K562 (cell line): ENCODE results near the gene CUL9. TPM values are rescaled to one million over a fixed set of nuclear protein-coding genes. Genes with fewer than 3 reads are reported as not detected.
A peak's percentile ranks its signal among the peaks of the same experiment; 100 is the strongest.

Source experiments
- ARID2 ChIP-seq: fragments of 450-650 bp; IDR thresholded peaks from 2 replicates; pipeline ENCODE4 v1.6.1; 2017; ENCODE audit warnings: antibody characterized with exemption, mild to moderate bottlenecking
- ERF ChIP-seq: fragments of 450-650 bp; formaldehyde crosslinking; IDR thresholded peaks from 2 replicates; pipeline ENCODE4 v1.4.0; 2020; ENCODE audit warnings: mild to moderate bottlenecking, mixed read lengths
- FOXK2 ChIP-seq, 2 experiments: fragments of 450-650 bp; IDR thresholded peaks in 1 of 2; conservative IDR thresholded peaks in 1 of 2; 2 replicates each; pipeline ENCODE4 v1.6.1; 2016; ENCODE audit warnings: low read depth in 2 of 2, mild to moderate bottlenecking in 1 of 2
- HLTF ChIP-seq: fragments of 450-650 bp; IDR thresholded peaks from 2 replicates; pipeline ENCODE4 v1.6.1; 2016
- LARP7 ChIP-seq: fragments of 450-650 bp; IDR thresholded peaks from 2 replicates; pipeline ENCODE4 v1.6.1; 2016
- MXD1 ChIP-seq: fragments of 250-450 bp; sonication (Bioruptor Pico); IDR thresholded peaks from 2 replicates; pipeline ENCODE4 v1.8.0; 2021; ENCODE audit warnings: borderline replicate concordance, mild to moderate bottlenecking, moderate library complexity; ENCODE audit not compliant: poor library complexity, severe bottlenecking
- NFRKB ChIP-seq: fragments of 450-650 bp; IDR thresholded peaks from 2 replicates; pipeline ENCODE4 v1.6.1; 2016; ENCODE audit warnings: low read depth
- PHB2 ChIP-seq: fragments of 450-650 bp; IDR thresholded peaks from 2 replicates; pipeline ENCODE4 v1.6.1; 2017; ENCODE audit warnings: low read depth
- RBM17 ChIP-seq: fragments of 200-400 bp; formaldehyde crosslinking; IDR thresholded peaks from 2 replicates; pipeline ENCODE4 v1.6.1; 2017; ENCODE audit warnings: low read depth, mild to moderate bottlenecking, low read length, borderline replicate concordance
- RBM22 ChIP-seq: fragments of 200-400 bp; formaldehyde crosslinking; IDR thresholded peaks from 2 replicates; pipeline ENCODE4 v1.6.1; 2018; ENCODE audit warnings: low read length, low read depth; ENCODE audit not compliant: poor library complexity, severe bottlenecking
- RNF2 ChIP-seq: sonication (generic); IDR thresholded peaks from 2 replicates; pipeline ENCODE4 v1.6.1; 2016
- SREBF1 ChIP-seq: fragments of 150-350 bp; IDR thresholded peaks from 2 replicates; pipeline ENCODE4 v1.6.1; 2014; ENCODE audit warnings: antibody characterized with exemption, low read depth, low read length, borderline replicate concordance
- SRSF1 ChIP-seq: fragments of 200-400 bp; formaldehyde crosslinking; IDR thresholded peaks from 2 replicates; pipeline ENCODE4 v1.6.1; 2017; ENCODE audit warnings: mild to moderate bottlenecking, low read depth, low read length, moderate library complexity
- TAF7 ChIP-seq: fragments of 450-650 bp; IDR thresholded peaks from 2 replicates; pipeline ENCODE4 v1.6.1; 2016; ENCODE audit warnings: missing genetic modification characterization, missing compliant biosample characterization
- TARDBP ChIP-seq: fragments of 450-650 bp; IDR thresholded peaks from 2 replicates; pipeline ENCODE4 v1.6.1; 2016
- TRIM24 ChIP-seq, 2 experiments: fragments of 450-650 bp; IDR thresholded peaks; 2 replicates each; pipeline ENCODE4 v1.6.1; 2016
- TSHZ1 ChIP-seq: fragments of 250-450 bp; sonication (Bioruptor Pico); IDR thresholded peaks from 2 replicates; pipeline ENCODE4 v1.4.0; 2020; ENCODE audit warnings: mild to moderate bottlenecking, moderate library complexity
- XRCC5 ChIP-seq: fragments of 200-400 bp; formaldehyde crosslinking; IDR thresholded peaks from 2 replicates; pipeline ENCODE4 v1.6.1; 2017; ENCODE audit warnings: low read depth, mild to moderate bottlenecking, low read length
- ZBTB11 ChIP-seq, 3 experiments: fragments of 200-800 bp in 1 of 3; fragments of 250-450 bp in 1 of 3; fragments of 450-650 bp in 1 of 3; sonication (Bioruptor Pico) in 1 of 3; sonication (Bioruptor generic) in 1 of 3; formaldehyde crosslinking in 1 of 3; IDR thresholded peaks; 2 replicates each; pipeline versions ENCODE4 v1.6.1 to v1.8.0; 2016 to 2022; ENCODE audit warnings: mild to moderate bottlenecking in 2 of 3, missing genetic modification characterization in 2 of 3, missing compliant biosample characterization in 1 of 3, moderate library complexity in 1 of 3
- ZNF133 ChIP-seq: fragments of 250-450 bp; sonication (Bioruptor Pico); IDR thresholded peaks from 2 replicates; pipeline ENCODE4 v1.4.0; 2020; ENCODE audit warnings: mild to moderate bottlenecking
- ZNF408 ChIP-seq: fragments of 250-450 bp; sonication (Bioruptor Pico); IDR thresholded peaks from 2 replicates; pipeline ENCODE4 v1.4.0; 2020; ENCODE audit warnings: low read depth, mild to moderate bottlenecking, moderate library complexity
- polyA plus RNA-seq, 8 experiments: library from polyadenylated mRNA; depleted of rRNA in 4 of 8; stranded (reverse) in 5 of 8; unstranded in 3 of 8; fragments of >200 nt; fragmentation: Nextera tagmentation in 2 of 8; fragmentation: Illumina TruSeq in 1 of 8; extraction: Ambion mirVana in 2 of 8; extraction: Trizol in 1 of 8; gene quantifications; 2 replicates each; pipeline versions ENCODE4 v1.2.1 to v1.2.3, GENCODE V29; 2011 to 2014; ENCODE audit warnings: inconsistent platforms in 1 of 8, missing spikeins in 1 of 8
- total RNA-seq, 7 experiments: library from RNA; depleted of rRNA in 6 of 7; stranded (reverse); fragments of >200 nt in 6 of 7; fragmentation: Illumina TruSeq in 2 of 7; extraction: Trizol in 2 of 7; gene quantifications; 2 replicates each; pipeline versions ENCODE4 v1.2.1 to v1.2.3, GENCODE V29; 2011 to 2021; ENCODE audit warnings: low replicate concordance in 1 of 7

CUL9 gene
- total and polyA plus RNA-seq, 9 of the 15 experiments (the other 6 are each of a cell fraction or from before 2014, with no cell fraction given), result 0.50 to 20.7 (median 6.6) TPM

GRCh38 chr6:43174263-43175112, 7.5 kb upstream of the CUL9 start (continued):
- TF ChIP-seq ZBTB11 (CRISPR knock-in tag; IDR thresholded peaks at IDR 0.05) (peak in 1 of 3 experiments; percentile 47; a peak in 2 of 6 replicates), RBM22 (peak; percentile 70), NFRKB (no peak), TAF7 (no peak), XRCC5 (peak; percentile 56; the same call in 1 of the 2 replicates), HLTF (no peak), RBM17 (no peak), ARID2 (no peak), PHB2 (no peak), RNF2 (no peak), ZNF133 (no peak), FOXK2 (conservative IDR thresholded peaks at IDR 0.05 in 1 of 2, IDR thresholded peaks at IDR 0.05 in 1 of 2; ENCODE audit: low read depth in 2 of 2) (peak in 1 of 2 experiments; percentile 45; a peak in 3 of 4 replicates), SREBF1 (no peak), TRIM24 (IDR thresholded peaks at IDR 0.05) (no peak), TARDBP (no peak), TSHZ1 (CRISPR knock-in tag) (no peak), SRSF1 (no peak), LARP7 (no peak), MXD1 (CRISPR knock-in tag) (no peak), ZNF408 (CRISPR knock-in tag) (no peak), ERF (CRISPR knock-in tag) (peak; percentile 88; the same call in 1 of the 2 replicates)
